Measurements from ENCODE around the gene CEBPZOS. TPM values are rescaled to one million over a fixed set of nuclear protein-coding genes. Genes with fewer than 3 reads are reported as not detected.
"Not testable (repeated sequence)": the region's sequence is repeated elsewhere in the genome, so short reads cannot be mapped to it uniquely, and the experiment has no call there.

CEBPZOS gene
- total and polyA plus RNA-seq, 2 of the 4 experiments (the other 2 are of a cell fraction) = 16.8 to 31.5 TPM

GRCh38 chr2:37205071-37205661, 8.9 kb downstream of the CEBPZOS start:
- H3K9me3 ChIP-seq (ENCODE audit: control insufficient read depth, insufficient read depth, low read length); H3K4ac ChIP-seq (ENCODE audit: low read depth, low read length); H2BK20ac ChIP-seq (ENCODE audit: low read depth, low read length); H3K9ac ChIP-seq (ENCODE audit: low read depth, low read length); H3K23ac ChIP-seq (ENCODE audit: low read depth, low read length); H3K4me1 ChIP-seq (ENCODE audit: control insufficient read depth, insufficient read depth, low read length); H4K20me1 ChIP-seq (ENCODE audit: insufficient read depth, low read length); intact Hi-C loops (cut with micrococcal nuclease); ATAC-seq (ENCODE audit: low read depth); H2AK5ac ChIP-seq (ENCODE audit: low read depth, low read length); H2BK5ac ChIP-seq (ENCODE audit: low read depth, low read length, poor library complexity, severe bottlenecking); H3K18ac ChIP-seq (ENCODE audit: low read depth, low read length); H3K9me1 ChIP-seq (ENCODE audit: insufficient read depth, low read length); H2BK120ac ChIP-seq (ENCODE audit: low read depth, low read length); H4K8ac ChIP-seq (ENCODE audit: low read depth in 2 of 2, low read length in 2 of 2); H3K14ac ChIP-seq (replicated peaks; ENCODE audit: low read depth, low read length); H3K4me2 ChIP-seq (ENCODE audit: low read depth, low read length); H3K4me3 ChIP-seq (ENCODE audit: insufficient read depth, low read depth, low read length); H3K27me3 ChIP-seq (ENCODE audit: control insufficient read depth, insufficient read depth, low read length); H2AK9ac ChIP-seq (replicated peaks; ENCODE audit: low read depth, low read length, poor library complexity); in situ Hi-C loops (cut with MboI; ENCODE audit: low sequenced_read_pairs); H3K27ac ChIP-seq (ENCODE audit: insufficient read depth, low read length); H3K56ac ChIP-seq (ENCODE audit: extremely low read depth, insufficient read depth, low read length); H2AFZ ChIP-seq (replicated peaks; ENCODE audit: low read length, poor library complexity); DNase-seq; H4K5ac ChIP-seq (ENCODE audit: low read depth, low read length); H4K91ac ChIP-seq (ENCODE audit: insufficient read depth, low read depth, low read length); H2BK15ac ChIP-seq (ENCODE audit: low read depth, low read length); dilution Hi-C loops (cut with HindIII; ENCODE audit: low sequenced_read_pairs, unreplicated experiment); BruUV-seq (replicated peaks); CTCF ChIA-PET; POLR2A ChIA-PET (ENCODE audit: unreplicated experiment): not testable (repeated sequence)
- Histone ChIP-seq H3K79me1 (ENCODE audit: low read depth in 1 of 2, low read length in 2 of 2) (peaks cover 25 to 27% of the 10 kb centered on the region in 2 experiments), H3K36me3 (ENCODE audit: control insufficient read depth, insufficient read depth, low read length) (peaks cover 26% of the 10 kb centered on the region)
- no CpG with 5 or more reads among the region's 8 CpGs for WGBS, 2 experiments (ENCODE audit: extremely low coverage in 2 of 2, insufficient read length in 1 of 2)
